NT2/D1 (cell line): ENCODE measurements around the gene NUAK1.

Experiments
- YY1 ChIP-seq: IDR thresholded peaks from 2 replicates; pipeline ENCODE4 v1.6.1; 2011; ENCODE audit not compliant: insufficient read length, insufficient read depth
- ZNF274 ChIP-seq: IDR thresholded peaks from 2 replicates; pipeline ENCODE4 v1.6.1; 2011; ENCODE audit warnings: mild to moderate bottlenecking, low read depth, low read length

- no peak for TF ChIP-seq YY1
- TF ChIP-seq ZNF274 = no peak
Observed at GRCh38 chr12:106170285-106170684, 31.5 kb upstream of the NUAK1 start.
